Lung (tissue), 12 donors: ENCODE measurements around the gene PARD3. TPM values are rescaled to one million over a fixed set of nuclear protein-coding genes. Genes with fewer than 3 reads are reported as not detected.

ENCODE experiments used
- ATAC-seq: fragments of 200-7000 bp; cut with Tn5 transposase; one replicate; pipeline ENCODE4 v1.9.1; 2020; ENCODE audit warnings: moderate number of reproducible peaks; ENCODE audit not compliant: insufficient read depth, low FRiP score
- DNase-seq, 3 donors: peaks; one replicate each; pipeline ENCODE4 v3.0.0-alpha.2; 2013 to 2017
- H3K27ac ChIP-seq, 2 donors: one replicate each; pipeline ENCODE4 v1.5.1; 2013; ENCODE audit warnings: mild to moderate bottlenecking in 2 of 2, moderate library complexity in 2 of 2, control low read depth in 1 of 2, inconsistent platforms in 1 of 2, low read depth in 1 of 2, low read length in 1 of 2
- H3K27me3 ChIP-seq, 3 donors: one replicate each; pipeline ENCODE4 v1.5.1; 2013; ENCODE audit warnings: low read length in 2 of 3; ENCODE audit not compliant: control insufficient read depth in 3 of 3, insufficient read depth in 3 of 3
- H3K36me3 ChIP-seq, 4 donors: one replicate each; pipeline ENCODE4 v1.5.1; 2013; ENCODE audit warnings: low read length in 4 of 4, mild to moderate bottlenecking in 1 of 4, moderate library complexity in 1 of 4; ENCODE audit not compliant: control insufficient read depth in 4 of 4, insufficient read depth in 4 of 4
- H3K4me1 ChIP-seq, 5 donors: one replicate each; pipeline ENCODE4 v1.5.1; 2013; ENCODE audit warnings: low read length in 5 of 5, mild to moderate bottlenecking in 2 of 5, moderate library complexity in 1 of 5; ENCODE audit not compliant: control insufficient read depth in 5 of 5, insufficient read depth in 5 of 5
- H3K4me3 ChIP-seq: one replicate; pipeline ENCODE4 v1.5.1; 2013; ENCODE audit warnings: mild to moderate bottlenecking, control low read depth, moderate library complexity
- H3K9ac ChIP-seq, 2 donors: one replicate each; pipeline ENCODE4 v1.5.1; 2013; ENCODE audit warnings: low read length in 2 of 2, control low read depth in 1 of 2; ENCODE audit not compliant: insufficient read depth in 1 of 2
- H3K9me3 ChIP-seq, 4 donors: one replicate each; pipeline ENCODE4 v1.5.1; 2013; ENCODE audit warnings: low read length in 3 of 4, mild to moderate bottlenecking in 1 of 4, moderate library complexity in 1 of 4; ENCODE audit not compliant: control insufficient read depth in 4 of 4, insufficient read depth in 3 of 4
- CTCF ChIP-seq: IDR thresholded peaks from 2 replicates; pipeline ENCODE4 v1.5.1; 2012; ENCODE audit warnings: mild to moderate bottlenecking; ENCODE audit errors: control extremely low read depth, extremely low read depth
- WGBS, 2 donors: extraction: QIAGEN DNeasy Blood & Tissue Kit; methylation state at CpG; one replicate each; pipeline ENCODE4 v1.1.7; 2013; 5-methylcytosine and 5-hydroxymethylcytosine counted together
- polyA plus RNA-seq, 2 donors: library from polyadenylated mRNA; stranded (reverse); fragments of 200-250 nt; gene quantifications; one replicate each; pipeline ENCODE4 v1.2.1, GENCODE V29; 2013
- total RNA-seq, 2 donors: library from RNA; depleted of rRNA in 1 of 2; stranded (reverse); fragments of >200 nt in 1 of 2; gene quantifications; one replicate each; pipeline ENCODE4 v1.2.1, GENCODE V29; 2014 to 2021
- donor health status: control.
- donor health status: control.
- donor health status: Bipolar disorder and iron deficiency.
- donor health status: healthy.
- donor health status: DM: yes; HTN: yes; CAD: no.

The PARD3 gene
- total and polyA plus RNA-seq, 4 donors = 10.3 to 69.2 (median 27.6) TPM

GRCh38 chr10:34593374-34593890 lies 221.7 kb downstream of the PARD3 start:
- H3K27me3 ChIP-seq = no peaks in the 10 kb centered on the region
- TF ChIP-seq CTCF = no peak
- no peak for ATAC-seq
- H3K4me1 ChIP-seq = no peaks in the 10 kb centered on the region
- H3K9me3 ChIP-seq = no peaks in the 10 kb centered on the region
- no peak overlapping the region for H3K27ac ChIP-seq
- 97% methylated on average over 2 of the region's 2 CpGs for WGBS, 2 donors
- H3K36me3 ChIP-seq = no peaks in the 10 kb centered on the region
- DNase-seq = no peak
- no peak overlapping the region for H3K4me3 ChIP-seq
- no peak overlapping the region for H3K9ac ChIP-seq

GRCh38 chr10:34590793-34591192 lies 224.3 kb downstream of the PARD3 start:
- Histone ChIP-seq H3K9ac (no peak overlapping the region), H3K36me3 (no peaks in the 10 kb centered on the region), H3K4me1 (no peaks in the 10 kb centered on the region), H3K27ac (no peak overlapping the region), H3K9me3 (no peaks in the 10 kb centered on the region), H3K27me3 (no peaks in the 10 kb centered on the region), H3K4me3 (no peak overlapping the region)
- no peak for TF ChIP-seq CTCF
- DNase-seq (no peak), ATAC-seq (no peak)
- 84 to 92% methylated on average over 5 of the region's 5 CpGs for WGBS, 2 donors

- Histone ChIP-seq H3K9ac (no peak overlapping the region), H3K27me3 (no peaks in the 10 kb centered on the region), H3K27ac (no peak overlapping the region), H3K36me3 (no peaks in the 10 kb centered on the region), H3K4me1 (peaks cover 0 to 13% (median 0%) of the 10 kb centered on the region in 5 donors), H3K4me3 (no peak overlapping the region), H3K9me3 (no peaks in the 10 kb centered on the region)
- no peak for DNase-seq
- TF ChIP-seq CTCF = no peak
- WGBS, 2 donors = 86 to 89% methylated on average over 3 of the region's 3 CpGs
- ATAC-seq = no peak
These were observed 225.8 kb downstream of the PARD3 start for GRCh38 chr10:34589275-34589674.

GRCh38 chr10:34587680-34588019 lies 227.4 kb downstream of the PARD3 start:
- Histone ChIP-seq H3K27me3 (no peaks in the 10 kb centered on the region), H3K4me1 (peaks cover 2 to 18% (median 3%) of the 10 kb centered on the region in 5 donors), H3K27ac (no peak overlapping the region), H3K9ac (no peak overlapping the region), H3K9me3 (no peaks in the 10 kb centered on the region), H3K4me3 (no peak overlapping the region), H3K36me3 (no peaks in the 10 kb centered on the region)
- ATAC-seq (no peak), DNase-seq (no peak)
- 78 to 95% methylated on average over 6 of the region's 6 CpGs for WGBS, 2 donors
- no peak for TF ChIP-seq CTCF
